Neuronal stem cell (in vitro differentiated cells): ENCODE data around the gene SUN1.
A peak's percentile ranks its signal among the peaks of the same experiment; 100 is the strongest.

ENCODE experiments used
- DNase-seq: peaks from one replicate; pipeline ENCODE4 v3.0.0-alpha.2; 2013; ENCODE audit warnings: low spot score
- H2AFZ ChIP-seq: one replicate; pipeline ENCODE4 v1.6.1; 2013; ENCODE audit warnings: mild to moderate bottlenecking, low read length, inconsistent platforms
- H2AK5ac ChIP-seq: 2 replicates; pipeline ENCODE4 v1.6.1; 2013; ENCODE audit warnings: low read depth, mild to moderate bottlenecking, inconsistent platforms, low read length, moderate library complexity, mixed read lengths
- H2BK120ac ChIP-seq: 2 replicates; pipeline ENCODE4 v1.6.1; 2013; ENCODE audit warnings: low read depth, mild to moderate bottlenecking, inconsistent platforms, low read length, moderate library complexity, mixed read lengths
- H2BK12ac ChIP-seq: one replicate; pipeline ENCODE4 v1.6.1; 2013; ENCODE audit warnings: low read length, inconsistent platforms
- H2BK15ac ChIP-seq: 2 replicates; pipeline ENCODE4 v1.6.1; 2013; ENCODE audit warnings: mild to moderate bottlenecking, low read length, inconsistent platforms, mixed read lengths
- H2BK5ac ChIP-seq: one replicate; pipeline ENCODE4 v1.6.1; 2013; ENCODE audit warnings: inconsistent platforms, mild to moderate bottlenecking, low read length, moderate library complexity
- H3K14ac ChIP-seq: one replicate; pipeline ENCODE4 v1.6.1; 2013; ENCODE audit warnings: low read length, inconsistent platforms
- H3K18ac ChIP-seq: 2 replicates; pipeline ENCODE4 v1.6.1; 2013; ENCODE audit warnings: low read length, inconsistent platforms
- H3K23ac ChIP-seq: 2 replicates; pipeline ENCODE4 v1.6.1; 2013; ENCODE audit warnings: low read depth, mild to moderate bottlenecking, mixed read lengths, low read length, inconsistent platforms; ENCODE audit not compliant: poor library complexity
- H3K27ac ChIP-seq: replicated peaks from 3 replicates; pipeline ENCODE4 v1.5.1; 2013; ENCODE audit warnings: low read length, inconsistent platforms
- H3K27me3 ChIP-seq, 3 experiments: 2 replicates each; pipeline ENCODE4 v1.6.1; 2013; ENCODE audit warnings: low read length in 3 of 3, mild to moderate bottlenecking in 2 of 3, inconsistent platforms in 1 of 3, low read depth in 1 of 3, mixed read lengths in 1 of 3, moderate library complexity in 1 of 3; ENCODE audit not compliant: control insufficient read depth in 3 of 3, insufficient read depth in 3 of 3
- H3K36me3 ChIP-seq, 2 donors: replicated peaks in 1 of 2; 2 replicates each; pipeline ENCODE4 v1.6.1; 2013; ENCODE audit warnings: low read length in 2 of 2; ENCODE audit not compliant: control insufficient read depth in 2 of 2, insufficient read depth in 2 of 2
- H3K4ac ChIP-seq: 2 replicates; pipeline ENCODE4 v1.6.1; 2013; ENCODE audit warnings: inconsistent platforms, mild to moderate bottlenecking, low read length, moderate library complexity
- H3K4me1 ChIP-seq, 2 donors: 1 replicate in 1 of 2; 2 replicates in 1 of 2; pipeline ENCODE4 v1.6.1; 2013; ENCODE audit warnings: low read length in 2 of 2, low read depth in 1 of 2; ENCODE audit not compliant: control insufficient read depth in 2 of 2, insufficient read depth in 1 of 2
- H3K4me2 ChIP-seq: one replicate; pipeline ENCODE4 v1.6.1; 2013; ENCODE audit warnings: mild to moderate bottlenecking, low read length, inconsistent platforms; ENCODE audit not compliant: insufficient read depth, poor library complexity, severe bottlenecking
- H3K4me3 ChIP-seq, 2 donors: 2 replicates each; pipeline ENCODE4 v1.5.1; 2013; ENCODE audit warnings: low read length in 2 of 2, mild to moderate bottlenecking in 2 of 2, inconsistent platforms in 1 of 2, moderate library complexity in 1 of 2
- H3K79me1 ChIP-seq: one replicate; pipeline ENCODE4 v1.6.1; 2013; ENCODE audit warnings: low read depth, mild to moderate bottlenecking, inconsistent platforms, low read length, moderate library complexity
- H3K9ac ChIP-seq: one replicate; pipeline ENCODE4 v1.6.1; 2013; ENCODE audit warnings: mild to moderate bottlenecking, low read depth, low read length, inconsistent platforms; ENCODE audit not compliant: poor library complexity
- H3K9me3 ChIP-seq, 2 donors: replicated peaks in 1 of 2; 2 replicates each; pipeline versions ENCODE3 to v1.6.1; 2013; ENCODE audit warnings: low read length in 2 of 2, mild to moderate bottlenecking in 2 of 2, inconsistent platforms in 1 of 2, low read depth in 1 of 2, mixed read lengths in 1 of 2, moderate library complexity in 1 of 2; ENCODE audit not compliant: control insufficient read depth in 2 of 2, insufficient read depth in 1 of 2
- H4K8ac ChIP-seq: one replicate; pipeline ENCODE4 v1.6.1; 2013; ENCODE audit warnings: low read depth, mild to moderate bottlenecking, inconsistent platforms, low read length, moderate library complexity
- H4K91ac ChIP-seq: one replicate; pipeline ENCODE4 v1.6.1; 2013; ENCODE audit warnings: low read length, low read depth, mild to moderate bottlenecking, inconsistent platforms; ENCODE audit not compliant: poor library complexity
- WGBS, 2 donors: extraction: QIAGEN DNeasy Blood & Tissue Kit; methylation state at CpG; one replicate each; pipeline ENCODE4 v1.1.7; 2013; ENCODE audit warnings: missing lambda C conversion rate in 2 of 2, mixed read lengths in 1 of 2; ENCODE audit not compliant: insufficient read length in 2 of 2, insufficient replicate concordance in 1 of 2; ENCODE audit errors: extremely low coverage in 2 of 2; 5-methylcytosine and 5-hydroxymethylcytosine counted together

SUN1 gene

DNA sequence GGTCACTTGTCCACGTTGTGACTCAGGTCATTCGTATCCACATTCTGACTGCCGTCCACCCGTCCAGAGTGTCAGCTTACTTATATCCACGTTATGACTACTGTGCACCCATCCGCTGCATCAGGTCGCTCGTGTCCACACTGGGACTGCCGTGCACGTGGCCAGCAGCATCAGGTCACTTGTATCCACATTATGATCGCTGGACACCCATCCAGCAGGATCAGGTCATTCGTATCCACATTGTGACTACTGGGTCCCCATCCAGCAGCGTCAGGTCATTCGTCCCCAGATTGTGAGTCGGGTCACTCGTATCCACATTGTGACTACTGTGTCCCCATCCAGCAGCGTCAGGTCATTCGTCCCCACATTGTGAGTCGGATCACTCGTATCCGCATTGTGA lies 47.3 kb upstream of the SUN1 start:
- no peak overlapping the region for H3K23ac ChIP-seq
- H3K27ac ChIP-seq, result no peak overlapping the region
- H3K4me3 ChIP-seq, result no peak overlapping the region
- no peak overlapping the region for H3K14ac ChIP-seq
- no peak overlapping the region for H4K91ac ChIP-seq
- peaks cover 4% of the 10 kb centered on the region for H3K79me1 ChIP-seq
- H3K4me1 ChIP-seq, result no peaks in the 10 kb centered on the region
- H3K4ac ChIP-seq, result no peak overlapping the region
- H2BK5ac ChIP-seq, result peak overlapping the region; percentile 1
- no CpG with 5 or more reads among the region's 21 CpGs for WGBS, 2 donors
- no peak overlapping the region for H2AFZ ChIP-seq
- H2BK120ac ChIP-seq, result no peak overlapping the region
- H3K27me3 ChIP-seq, result no peaks in the 10 kb centered on the region
- peaks cover 0 to 2% of the 10 kb centered on the region in 2 donors for H3K9me3 ChIP-seq
- no peak overlapping the region for H3K4me2 ChIP-seq
- H3K18ac ChIP-seq, result no peak overlapping the region
- no peak overlapping the region for H2AK5ac ChIP-seq
- H2BK15ac ChIP-seq, result no peak overlapping the region
- H4K8ac ChIP-seq, result no peak overlapping the region
- H2BK12ac ChIP-seq, result no peak overlapping the region
- DNase-seq, result no peak
- peaks cover 40 to 78% of the 10 kb centered on the region in 2 donors for H3K36me3 ChIP-seq
- H3K9ac ChIP-seq, result no peak overlapping the region

- H2BK12ac ChIP-seq, result no peak overlapping the region
- H3K36me3 ChIP-seq, result peaks cover 37 to 74% of the 10 kb centered on the region in 2 donors
- peaks cover 0 to 2% of the 10 kb centered on the region in 2 donors for H3K9me3 ChIP-seq
- no peak overlapping the region for H3K23ac ChIP-seq
- H3K4me1 ChIP-seq, result no peaks in the 10 kb centered on the region
- H3K9ac ChIP-seq, result no peak overlapping the region
- H3K79me1 ChIP-seq, result peaks cover 4% of the 10 kb centered on the region
- DNase-seq, result no peak
- H4K91ac ChIP-seq, result no peak overlapping the region
- no peak overlapping the region for H3K14ac ChIP-seq
- H3K27ac ChIP-seq, result no peak overlapping the region
- no peak overlapping the region for H3K4me3 ChIP-seq
- H2BK15ac ChIP-seq, result no peak overlapping the region
- no peak overlapping the region for H2BK120ac ChIP-seq
- H2AK5ac ChIP-seq, result peak overlapping the region; percentile 6
- no peak overlapping the region for H3K4me2 ChIP-seq
- H2BK5ac ChIP-seq, result no peak overlapping the region
- no CpG with 5 or more reads among the region's 10 CpGs for WGBS, 2 donors
- H3K4ac ChIP-seq, result no peak overlapping the region
- H4K8ac ChIP-seq, result no peak overlapping the region
- no peak overlapping the region for H2AFZ ChIP-seq
- no peaks in the 10 kb centered on the region for H3K27me3 ChIP-seq
- no peak overlapping the region for H3K18ac ChIP-seq
Measured at GRCh38 chr7:785416-785815, 46.9 kb upstream of the SUN1 start.

GRCh38 chr7:786472-787255 lies 45.6 kb upstream of the SUN1 start:
- Histone ChIP-seq H4K8ac (no peak overlapping the region), H3K9me3 (peaks cover 0 to 2% of the 10 kb centered on the region in 2 donors), H2BK15ac (no peak overlapping the region), H4K91ac (no peak overlapping the region), H3K4ac (no peak overlapping the region), H3K27me3 (no peaks in the 10 kb centered on the region), H3K14ac (no peak overlapping the region), H3K9ac (peak overlapping the region; percentile 44), H2BK5ac (no peak overlapping the region), H3K23ac (no peak overlapping the region), H3K4me1 (no peaks in the 10 kb centered on the region), H2AFZ (no peak overlapping the region), H3K18ac (peak overlapping the region; percentile 8), H3K36me3 (peaks cover 31 to 61% of the 10 kb centered on the region in 2 donors), H3K4me2 (no peak overlapping the region), H3K79me1 (peaks cover 4% of the 10 kb centered on the region), H2AK5ac (peak overlapping the region; percentile 75), H2BK12ac (no peak overlapping the region), H3K27ac (no peak overlapping the region), H2BK120ac (no peak overlapping the region), H3K4me3 (no peak overlapping the region)
- peak; percentile 32 for DNase-seq
- no CpG with 5 or more reads among the region's 11 CpGs for WGBS, 2 donors

DNA sequence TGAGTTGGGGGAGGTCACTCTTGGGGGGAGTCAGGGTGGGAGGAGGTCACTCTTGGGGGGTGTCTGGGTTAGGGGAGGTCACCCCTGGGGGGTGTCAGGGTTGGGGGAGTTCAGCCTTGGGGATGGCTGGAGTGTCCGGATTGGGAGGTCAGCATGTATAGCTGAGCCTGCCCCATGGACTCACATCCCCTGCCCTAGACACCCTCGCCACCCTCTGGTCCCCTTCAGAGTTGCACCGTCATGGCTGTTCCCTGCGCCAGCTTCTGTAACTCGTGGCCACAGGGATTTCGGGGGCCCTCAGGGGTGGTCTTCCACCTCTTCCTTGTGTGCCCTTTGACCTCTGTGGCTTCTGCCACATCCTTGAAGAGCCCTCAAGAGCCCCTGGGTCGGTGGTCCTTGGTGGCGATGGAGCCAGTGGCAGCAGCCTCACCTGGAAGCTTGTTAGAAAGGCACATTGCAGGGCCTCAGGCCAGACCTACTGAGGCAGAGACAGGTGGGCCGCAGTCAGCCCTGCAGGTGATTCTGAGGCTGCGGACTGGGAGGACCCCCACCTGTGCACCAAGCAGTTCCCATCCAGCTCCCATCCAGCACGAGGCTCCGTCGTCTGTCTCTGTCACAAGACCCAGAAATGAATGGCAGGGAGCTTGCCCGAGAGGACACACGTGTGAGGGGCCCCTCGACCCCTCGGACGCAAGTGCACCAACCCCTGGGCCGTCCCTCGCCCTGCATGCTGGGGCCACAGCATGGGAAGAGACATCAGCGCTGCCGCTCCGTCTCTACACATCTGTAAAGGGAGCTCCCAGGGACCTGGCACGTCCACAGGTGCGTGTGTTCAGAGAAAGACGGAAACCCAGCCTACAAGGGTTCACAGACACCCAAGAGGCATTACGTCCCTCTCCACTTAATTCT lies 44.7 kb upstream of the SUN1 start:
- peaks cover 0 to 2% of the 10 kb centered on the region in 2 donors for H3K9me3 ChIP-seq
- H3K4me3 ChIP-seq, result no peak overlapping the region
- peak overlapping the region; percentile 1 for H2BK5ac ChIP-seq
- H2BK120ac ChIP-seq, result no peak overlapping the region
- no peak overlapping the region for H3K27ac ChIP-seq
- no peaks in the 10 kb centered on the region for H3K4me1 ChIP-seq
- H2AFZ ChIP-seq, result no peak overlapping the region
- no peak overlapping the region for H3K4ac ChIP-seq
- peaks cover 27 to 56% of the 10 kb centered on the region in 2 donors for H3K36me3 ChIP-seq
- H3K4me2 ChIP-seq, result no peak overlapping the region
- DNase-seq, result no peak
- H3K18ac ChIP-seq, result no peak overlapping the region
- no CpG with 5 or more reads among the region's 27 CpGs for WGBS, 2 donors
- peak overlapping the region; percentile 55 for H3K23ac ChIP-seq
- no peak overlapping the region for H2BK12ac ChIP-seq
- H4K8ac ChIP-seq, result no peak overlapping the region
- H4K91ac ChIP-seq, result peak overlapping the region; percentile 30
- H3K9ac ChIP-seq, result peak overlapping the region; percentile 21
- H3K14ac ChIP-seq, result no peak overlapping the region
- no peaks in the 10 kb centered on the region for H3K27me3 ChIP-seq
- peak overlapping the region; percentile 70 for H2AK5ac ChIP-seq
- H3K79me1 ChIP-seq, result peaks cover 4% of the 10 kb centered on the region
- H2BK15ac ChIP-seq, result peak overlapping the region; percentile 26
